Endothelial cell (in vitro differentiated cells): ENCODE measurements around the gene PPP4R3B. TPM values are rescaled to one million over a fixed set of nuclear protein-coding genes. Genes with fewer than 3 reads are reported as not detected.
"Not testable (repeated sequence)": the region's sequence is repeated elsewhere in the genome, so short reads cannot be mapped to it uniquely, and the experiment has no call there.

ENCODE experiments used
- DNase-seq: peaks from one replicate; pipeline ENCODE4 v3.0.0; 2021; ENCODE audit warnings: low spot score
- H3K27ac Mint-ChIP-seq: one replicate; pipeline ENCODE4 v1.8.0; 2021; ENCODE audit warnings: mixed read lengths, inconsistent platforms; ENCODE audit not compliant: unreplicated experiment
- H3K27me3 Mint-ChIP-seq: one replicate; pipeline ENCODE4 v1.8.0; 2021; ENCODE audit warnings: mild to moderate bottlenecking, moderate library complexity, mixed read lengths, inconsistent platforms; ENCODE audit not compliant: unreplicated experiment
- H3K36me3 Mint-ChIP-seq: one replicate; pipeline ENCODE4 v1.8.0; 2021; ENCODE audit warnings: mild to moderate bottlenecking, low read depth, mixed read lengths, inconsistent platforms; ENCODE audit not compliant: unreplicated experiment
- H3K4me1 Mint-ChIP-seq: one replicate; pipeline ENCODE4 v1.8.0; 2021; ENCODE audit warnings: mild to moderate bottlenecking, mixed read lengths, inconsistent platforms; ENCODE audit not compliant: unreplicated experiment
- H3K4me3 Mint-ChIP-seq: one replicate; pipeline ENCODE4 v1.8.0; 2021; ENCODE audit warnings: mild to moderate bottlenecking, mixed read lengths, inconsistent platforms; ENCODE audit not compliant: unreplicated experiment
- H3K9me3 Mint-ChIP-seq: one replicate; pipeline ENCODE4 v1.8.0; 2021; ENCODE audit warnings: mixed read lengths, inconsistent platforms; ENCODE audit not compliant: unreplicated experiment
- CTCF ChIP-seq: fragments of 200-600 bp; sonication (generic); IDR thresholded peaks from one replicate; pipeline ENCODE4 v1.5.0; 2021; ENCODE audit warnings: antibody characterized with exemption; ENCODE audit not compliant: unreplicated experiment
- total RNA-seq: library from RNA; stranded (reverse); fragmentation: NEBNext Ultra II Directional; extraction: Animal tissue kit (Norgen Biotek cat#: 25700); gene quantifications from one replicate; pipeline ENCODE4 v1.2.1, GENCODE V29; 2021; ENCODE audit not compliant: unreplicated experiment

The PPP4R3B gene
- total RNA-seq, 1 donor from 2014 or later, result 33.0 TPM

- peaks cover 12% of the 10 kb centered on the region for H3K36me3 Mint-ChIP-seq
- DNase-seq, result no peak
- H3K4me3 Mint-ChIP-seq, result no peak overlapping the region
- TF ChIP-seq CTCF, result no peak
- H3K9me3 Mint-ChIP-seq, result no peaks in the 10 kb centered on the region
- no peak overlapping the region for H3K27ac Mint-ChIP-seq
- no peaks in the 10 kb centered on the region for H3K4me1 Mint-ChIP-seq
- H3K27me3 Mint-ChIP-seq, result no peaks in the 10 kb centered on the region
These were observed 8.1 kb downstream of the PPP4R3B start for GRCh38 chr2:55609193-55609794.

GRCh38 chr2:55607717-55608116 lies 9.7 kb downstream of the PPP4R3B start:
- peaks cover 4% of the 10 kb centered on the region for H3K36me3 Mint-ChIP-seq
- no peaks in the 10 kb centered on the region for H3K4me1 Mint-ChIP-seq
- no peak for TF ChIP-seq CTCF
- no peaks in the 10 kb centered on the region for H3K9me3 Mint-ChIP-seq
- no peak for DNase-seq
- H3K4me3 Mint-ChIP-seq, result no peak overlapping the region
- H3K27me3 Mint-ChIP-seq, result no peaks in the 10 kb centered on the region
- H3K27ac Mint-ChIP-seq, result no peak overlapping the region

DNA sequence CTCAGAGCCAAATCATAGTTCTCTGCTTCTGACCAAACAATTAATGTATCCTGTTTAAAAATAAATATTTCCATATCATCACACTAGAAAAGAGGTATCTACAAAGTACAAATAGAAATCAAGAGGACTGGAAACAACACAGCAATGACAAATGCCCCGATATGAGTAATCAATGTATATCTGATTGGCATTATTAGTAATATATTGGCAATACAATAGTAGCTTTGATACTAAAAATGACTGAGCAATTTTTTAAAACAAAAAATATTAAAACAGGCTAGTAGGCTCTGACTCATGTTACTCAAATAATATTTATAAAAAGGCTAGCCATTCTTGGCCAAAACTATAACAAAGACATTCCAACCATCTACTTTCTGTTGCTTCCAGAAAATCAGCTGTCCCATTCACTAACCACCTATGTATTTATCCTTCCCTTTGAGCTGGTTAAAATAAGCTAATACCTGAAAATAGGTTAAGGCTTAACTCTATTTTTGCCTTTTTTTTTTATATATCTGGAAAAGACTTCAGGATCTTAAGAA lies 13.3 kb downstream of the PPP4R3B start:
- no peak for DNase-seq
- H3K27ac Mint-ChIP-seq, result no peak overlapping the region
- TF ChIP-seq CTCF, result no peak

DNA sequence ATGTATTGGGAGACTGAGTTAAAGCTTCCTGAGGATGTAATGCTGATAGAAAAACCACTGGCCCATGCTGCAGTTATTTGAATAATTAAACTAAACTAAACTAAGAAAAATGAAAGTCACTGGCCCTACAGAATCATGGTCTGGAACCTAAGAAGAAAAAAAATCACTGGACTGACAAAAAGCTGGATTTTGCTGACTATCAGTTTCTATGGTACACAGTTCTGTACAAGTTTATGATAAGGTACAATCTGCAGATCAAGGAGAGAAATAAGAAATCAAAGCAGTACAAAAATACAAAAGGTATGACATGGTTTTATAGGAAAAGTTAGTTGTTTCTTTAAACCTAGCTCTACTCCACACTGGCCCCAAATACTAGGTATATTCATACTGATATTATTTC lies 15.6 kb downstream of the PPP4R3B start:
- H3K9me3 Mint-ChIP-seq, result no peaks in the 10 kb centered on the region
- H3K36me3 Mint-ChIP-seq, result peaks cover 12% of the 10 kb centered on the region
- no peak overlapping the region for H3K4me3 Mint-ChIP-seq
- H3K27me3 Mint-ChIP-seq, result no peaks in the 10 kb centered on the region
- H3K4me1 Mint-ChIP-seq, result no peaks in the 10 kb centered on the region
- no peak for TF ChIP-seq CTCF
- no peak overlapping the region for H3K27ac Mint-ChIP-seq
- DNase-seq, result no peak

More for the DNA sequence above, 13.3 kb downstream of the PPP4R3B start:
- H3K9me3 Mint-ChIP-seq, result no peaks in the 10 kb centered on the region
- H3K27me3 Mint-ChIP-seq, result no peaks in the 10 kb centered on the region
- H3K36me3 Mint-ChIP-seq, result peaks cover 13% of the 10 kb centered on the region
- H3K4me3 Mint-ChIP-seq, result no peak overlapping the region
- H3K4me1 Mint-ChIP-seq, result no peaks in the 10 kb centered on the region

- Mint-ChIP-seq H3K4me3 (no peak overlapping the region), H3K27me3 (no peaks in the 10 kb centered on the region), H3K9me3 (no peaks in the 10 kb centered on the region), H3K27ac (no peak overlapping the region), H3K36me3 (peaks cover 13% of the 10 kb centered on the region), H3K4me1 (no peaks in the 10 kb centered on the region)
- no peak for DNase-seq
- TF ChIP-seq CTCF, result no peak
These were observed 19.2 kb downstream of the PPP4R3B start for GRCh38 chr2:55598056-55598795.

DNA sequence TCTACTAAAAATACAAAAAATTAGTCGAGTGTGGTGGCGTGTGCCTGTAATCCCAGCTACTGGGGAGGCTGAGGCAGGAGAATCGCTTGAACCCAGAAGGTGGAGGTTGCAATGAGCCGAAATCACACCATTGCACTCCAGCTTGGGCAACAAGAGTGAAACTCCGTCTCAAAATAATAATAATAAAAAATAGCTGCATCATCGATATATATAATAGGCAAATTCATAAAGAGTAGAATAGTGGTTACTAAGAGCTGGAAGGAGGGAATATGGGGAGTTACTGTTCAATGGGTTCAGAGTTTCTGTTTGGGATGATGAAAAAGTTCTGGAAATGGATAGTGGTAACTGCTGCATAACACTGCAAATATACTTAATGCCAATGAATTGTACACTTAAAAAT lies 20.6 kb downstream of the PPP4R3B start:
- not testable (repeated sequence) for H3K36me3 Mint-ChIP-seq

More for the DNA sequence above, 20.6 kb downstream of the PPP4R3B start:
- H3K4me3 Mint-ChIP-seq, H3K27ac Mint-ChIP-seq, DNase-seq, H3K4me1 Mint-ChIP-seq, H3K27me3 Mint-ChIP-seq, H3K9me3 Mint-ChIP-seq: not testable (repeated sequence)
